DND-41 (cell line): ENCODE results near the gene WFIKKN2.

Experiments used
- EZH2 ChIP-seq: IDR thresholded peaks from 3 replicates; pipeline ENCODE4 v1.6.1; 2012; ENCODE audit warnings: borderline replicate concordance, low read depth, mild to moderate bottlenecking, moderate library complexity, low read length, inconsistent platforms; ENCODE audit not compliant: severe bottlenecking
- TF ChIP-seq, protein P1 (sequence below): IDR thresholded peaks from 2 replicates; pipeline ENCODE4 v1.5.1; 2012; ENCODE audit warnings: borderline replicate concordance, low read length, moderate library complexity, mild to moderate bottlenecking; ENCODE audit not compliant: poor library complexity, severe bottlenecking; ENCODE audit errors: extremely low read depth

DNA sequence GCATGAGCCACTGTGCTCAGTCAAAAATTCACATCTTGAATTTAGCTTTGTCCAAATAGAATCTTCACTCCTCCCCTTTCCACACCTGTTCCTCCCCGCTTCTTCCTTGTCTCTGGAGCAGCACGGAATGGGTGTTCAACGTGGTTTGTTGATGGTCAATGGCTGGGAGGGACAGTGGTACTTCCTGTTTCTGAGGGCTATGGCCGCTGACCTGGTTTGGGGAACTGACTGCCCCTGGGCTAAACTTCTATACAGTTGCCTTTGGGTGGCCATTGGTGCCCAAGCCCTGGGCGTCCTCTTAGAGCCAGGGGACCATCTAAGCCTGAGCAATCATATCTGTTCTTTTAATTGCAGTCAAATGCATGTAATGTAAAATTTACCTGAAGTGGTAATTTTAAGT lies 19.1 kb upstream of the WFIKKN2 start:
- no peak for TF ChIP-seq EZH2
- TF ChIP-seq, protein P1, sequence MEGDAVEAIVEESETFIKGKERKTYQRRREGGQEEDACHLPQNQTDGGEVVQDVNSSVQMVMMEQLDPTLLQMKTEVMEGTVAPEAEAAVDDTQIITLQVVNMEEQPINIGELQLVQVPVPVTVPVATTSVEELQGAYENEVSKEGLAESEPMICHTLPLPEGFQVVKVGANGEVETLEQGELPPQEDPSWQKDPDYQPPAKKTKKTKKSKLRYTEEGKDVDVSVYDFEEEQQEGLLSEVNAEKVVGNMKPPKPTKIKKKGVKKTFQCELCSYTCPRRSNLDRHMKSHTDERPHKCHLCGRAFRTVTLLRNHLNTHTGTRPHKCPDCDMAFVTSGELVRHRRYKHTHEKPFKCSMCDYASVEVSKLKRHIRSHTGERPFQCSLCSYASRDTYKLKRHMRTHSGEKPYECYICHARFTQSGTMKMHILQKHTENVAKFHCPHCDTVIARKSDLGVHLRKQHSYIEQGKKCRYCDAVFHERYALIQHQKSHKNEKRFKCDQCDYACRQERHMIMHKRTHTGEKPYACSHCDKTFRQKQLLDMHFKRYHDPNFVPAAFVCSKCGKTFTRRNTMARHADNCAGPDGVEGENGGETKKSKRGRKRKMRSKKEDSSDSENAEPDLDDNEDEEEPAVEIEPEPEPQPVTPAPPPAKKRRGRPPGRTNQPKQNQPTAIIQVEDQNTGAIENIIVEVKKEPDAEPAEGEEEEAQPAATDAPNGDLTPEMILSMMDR: no peak
